Thymus (tissue), 2 donors: Measurements from ENCODE around the gene CAV3. TPM values are rescaled to one million over a fixed set of nuclear protein-coding genes. Genes with fewer than 3 reads are reported as not detected.

Source experiments
- polyA plus RNA-seq: library from polyadenylated mRNA; stranded (reverse); fragments of 200-250 nt; gene quantifications from one replicate; pipeline ENCODE4 v1.2.3, GENCODE V29; 2013
- total RNA-seq: library from RNA; stranded (reverse); fragments of 120-200 nt; gene quantifications from one replicate; pipeline ENCODE4 v1.2.4, GENCODE V29; 2013
- donor health status: healthy.

Gene CAV3
- total and polyA plus RNA-seq, 2 donors, result 0.38 to 1.2 TPM

Other genes with a start within 250 kb of the CAV3 start
- 7.8 TPM for gene LMCD1, start 232.0 kb upstream of the CAV3 start, total RNA-seq
- 34.7 TPM for gene LMCD1, start 232.0 kb upstream of the CAV3 start, polyA plus RNA-seq
- gene SSUH2, start 89.0 kb upstream of the CAV3 start, total RNA-seq, result 0.47 TPM
- gene SSUH2, start 89.0 kb upstream of the CAV3 start, polyA plus RNA-seq, result 1.0 TPM
- 0.80 TPM for gene OXTR, start 35.8 kb downstream of the CAV3 start, total RNA-seq
- gene OXTR, start 35.8 kb downstream of the CAV3 start, polyA plus RNA-seq, result 1.3 TPM
- gene RAD18, start 229.7 kb downstream of the CAV3 start, total RNA-seq, result 14.5 TPM
- gene RAD18, start 229.7 kb downstream of the CAV3 start, polyA plus RNA-seq, result 4.0 TPM